ENCODE measurements around the gene CTNNA1.
"Not testable (repeated sequence)": the region's sequence is repeated elsewhere in the genome, so short reads cannot be mapped to it uniquely, and the experiment has no call there.

CTNNA1 gene

DNA sequence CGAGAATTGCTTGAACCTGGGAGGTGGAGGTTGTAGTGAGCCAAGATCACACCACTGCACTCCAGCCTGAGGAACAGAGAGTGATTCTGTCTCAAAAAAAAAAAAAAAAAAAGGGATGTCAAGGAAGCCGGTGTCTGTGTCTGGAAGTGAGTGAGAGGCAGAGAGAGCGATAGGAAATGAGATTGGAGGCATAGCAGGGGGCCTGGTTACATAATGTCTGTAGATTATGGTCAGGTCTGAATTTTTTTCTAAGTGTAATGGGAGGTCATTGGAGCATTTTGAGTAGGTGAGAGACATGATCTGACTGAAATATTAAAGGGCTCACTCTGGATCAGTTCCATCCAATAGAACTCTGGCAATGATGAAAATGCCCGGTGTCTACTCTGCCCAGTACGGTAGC lies 40.4 kb upstream of the CTNNA1 start:
- Histone ChIP-seq H3K4me1 (ENCODE audit: control insufficient read depth, insufficient read depth, low read length, poor library complexity, severe bottlenecking) (no peaks in the 10 kb centered on the region), H3K36me3 (ENCODE audit: control insufficient read depth, insufficient read depth, low read length) (no peaks in the 10 kb centered on the region), H3K27ac (ENCODE audit: insufficient read depth, low read length, poor library complexity, severe bottlenecking) (no peak overlapping the region), H3K27me3 (replicated peaks; ENCODE audit: control insufficient read depth, insufficient read depth, low read length, poor library complexity, severe bottlenecking) (no peaks in the 10 kb centered on the region), H3K9me3 (ENCODE audit: control insufficient read depth, low read length) (no peaks in the 10 kb centered on the region), H3K4me3 (ENCODE audit: insufficient read depth, low read depth, low read length, poor library complexity, severe bottlenecking) (no peak overlapping the region)
- no peak for DNase-seq

DNA sequence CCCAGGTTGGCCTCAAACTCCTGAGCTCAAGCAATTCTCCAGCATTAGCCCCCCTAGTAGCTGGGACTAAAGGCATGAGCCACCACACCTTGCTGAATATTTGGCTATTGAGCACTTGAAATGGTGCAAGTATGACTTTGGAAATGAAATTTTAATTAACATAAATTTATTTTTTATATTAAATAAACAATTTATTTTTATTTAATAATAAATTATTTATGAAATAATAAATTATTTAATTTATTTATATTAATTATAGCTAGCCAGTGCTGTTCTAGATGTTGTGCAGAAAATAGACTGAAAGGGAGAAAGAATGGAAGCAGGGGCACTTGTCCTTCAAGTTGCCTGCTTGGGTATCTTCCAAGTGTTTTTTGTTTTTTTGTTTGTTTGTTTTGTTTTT lies 40.0 kb upstream of the CTNNA1 start:
- Histone ChIP-seq H3K4me1 (ENCODE audit: control insufficient read depth, insufficient read depth, low read length, poor library complexity, severe bottlenecking) (no peaks in the 10 kb centered on the region), H3K27ac (ENCODE audit: insufficient read depth, low read length, poor library complexity, severe bottlenecking) (no peak overlapping the region), H3K27me3 (replicated peaks; ENCODE audit: control insufficient read depth, insufficient read depth, low read length, poor library complexity, severe bottlenecking) (no peaks in the 10 kb centered on the region), H3K9me3 (ENCODE audit: control insufficient read depth, low read length) (no peaks in the 10 kb centered on the region), H3K4me3 (ENCODE audit: insufficient read depth, low read depth, low read length, poor library complexity, severe bottlenecking) (no peak overlapping the region), H3K36me3 (ENCODE audit: control insufficient read depth, insufficient read depth, low read length) (no peaks in the 10 kb centered on the region)
- no peak for DNase-seq

DNA sequence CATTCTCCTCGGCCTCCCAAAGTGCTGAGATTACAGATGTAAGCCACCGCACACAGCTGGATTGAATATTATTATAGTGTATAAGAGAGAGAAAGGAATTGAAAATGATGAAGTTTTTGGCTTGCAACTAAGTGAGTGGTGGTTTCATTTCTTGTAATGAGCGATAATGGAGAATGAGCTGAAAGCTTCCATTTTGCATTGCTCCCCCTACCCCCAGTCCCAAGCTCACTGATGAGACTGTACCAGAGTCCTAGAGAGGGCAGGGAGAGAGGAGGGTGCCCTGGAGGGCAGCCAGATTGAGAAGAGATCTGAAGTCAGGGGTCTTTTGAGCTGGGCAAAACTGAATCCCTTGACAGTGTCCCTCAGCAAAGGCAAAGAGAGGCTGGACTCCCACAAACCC lies 38.5 kb upstream of the CTNNA1 start:
- DNase-seq = no peak
- Histone ChIP-seq H3K4me3 (ENCODE audit: insufficient read depth, low read depth, low read length, poor library complexity, severe bottlenecking) (no peak overlapping the region), H3K9me3 (ENCODE audit: control insufficient read depth, low read length) (no peaks in the 10 kb centered on the region), H3K4me1 (ENCODE audit: control insufficient read depth, insufficient read depth, low read length, poor library complexity, severe bottlenecking) (no peaks in the 10 kb centered on the region), H3K36me3 (ENCODE audit: control insufficient read depth, insufficient read depth, low read length) (no peaks in the 10 kb centered on the region), H3K27ac (ENCODE audit: insufficient read depth, low read length, poor library complexity, severe bottlenecking) (no peak overlapping the region), H3K27me3 (replicated peaks; ENCODE audit: control insufficient read depth, insufficient read depth, low read length, poor library complexity, severe bottlenecking) (no peaks in the 10 kb centered on the region)

DNA sequence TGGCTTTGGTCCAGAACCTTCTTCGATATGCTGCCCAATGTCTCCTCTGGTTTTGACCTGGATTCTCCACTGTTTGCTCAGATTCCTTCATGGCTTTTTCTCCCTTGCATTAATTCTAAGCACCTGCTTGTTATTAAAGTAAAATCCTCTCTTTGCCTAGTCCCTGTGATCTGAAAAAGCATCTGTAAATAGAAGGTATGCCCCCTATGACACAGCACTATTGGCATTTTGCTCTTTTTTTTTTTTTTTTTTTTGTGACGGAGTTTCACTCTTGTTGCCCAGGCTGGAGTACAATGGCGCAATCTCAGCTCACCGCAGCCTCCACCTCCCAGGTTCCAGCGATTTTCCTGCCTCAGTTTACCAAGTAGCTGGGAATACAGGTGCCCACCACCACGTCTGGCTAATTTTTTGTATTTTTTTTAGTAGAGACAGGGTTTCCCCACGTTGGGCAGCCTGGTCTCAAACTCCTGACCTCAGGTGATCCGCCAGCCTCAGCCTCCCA lies 37.2 kb upstream of the CTNNA1 start:
- H3K27ac ChIP-seq (ENCODE audit: insufficient read depth, low read length, poor library complexity, severe bottlenecking); H3K36me3 ChIP-seq (ENCODE audit: control insufficient read depth, insufficient read depth, low read length); H3K4me3 ChIP-seq (ENCODE audit: insufficient read depth, low read depth, low read length, poor library complexity, severe bottlenecking); DNase-seq; H3K4me1 ChIP-seq (ENCODE audit: control insufficient read depth, insufficient read depth, low read length, poor library complexity, severe bottlenecking); H3K27me3 ChIP-seq (replicated peaks; ENCODE audit: control insufficient read depth, insufficient read depth, low read length, poor library complexity, severe bottlenecking); H3K9me3 ChIP-seq (ENCODE audit: control insufficient read depth, low read length): not testable (repeated sequence)

DNA sequence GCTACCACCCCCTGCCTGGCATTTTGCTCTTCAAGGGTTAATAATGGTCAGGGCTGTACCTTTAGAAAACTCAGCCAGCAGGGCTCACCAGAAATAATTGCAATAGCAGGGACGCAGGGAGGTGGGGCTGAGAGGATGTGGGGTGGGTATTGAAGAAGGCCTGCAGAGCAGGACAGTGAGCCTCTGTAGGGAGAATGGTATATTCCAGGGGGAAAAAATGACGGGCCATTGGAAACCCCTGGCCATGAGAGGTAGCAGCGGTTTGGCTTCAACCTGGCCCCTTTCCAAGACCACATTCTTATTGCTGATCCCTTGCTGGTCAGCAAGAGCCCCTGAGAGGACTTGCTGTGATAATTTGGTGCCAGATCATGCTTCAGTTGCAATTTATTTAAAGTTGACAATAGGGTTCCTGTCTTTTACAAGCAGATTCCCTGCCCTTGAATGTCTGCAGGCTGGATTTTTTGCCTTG lies 36.7 kb upstream of the CTNNA1 start:
- Histone ChIP-seq H3K36me3 (ENCODE audit: control insufficient read depth, insufficient read depth, low read length) (no peaks in the 10 kb centered on the region), H3K27ac (ENCODE audit: insufficient read depth, low read length, poor library complexity, severe bottlenecking) (no peak overlapping the region), H3K4me1 (ENCODE audit: control insufficient read depth, insufficient read depth, low read length, poor library complexity, severe bottlenecking) (no peaks in the 10 kb centered on the region), H3K27me3 (replicated peaks; ENCODE audit: control insufficient read depth, insufficient read depth, low read length, poor library complexity, severe bottlenecking) (no peaks in the 10 kb centered on the region), H3K9me3 (ENCODE audit: control insufficient read depth, low read length) (no peaks in the 10 kb centered on the region), H3K4me3 (ENCODE audit: insufficient read depth, low read depth, low read length, poor library complexity, severe bottlenecking) (no peak overlapping the region)
- DNase-seq = no peak

DNA sequence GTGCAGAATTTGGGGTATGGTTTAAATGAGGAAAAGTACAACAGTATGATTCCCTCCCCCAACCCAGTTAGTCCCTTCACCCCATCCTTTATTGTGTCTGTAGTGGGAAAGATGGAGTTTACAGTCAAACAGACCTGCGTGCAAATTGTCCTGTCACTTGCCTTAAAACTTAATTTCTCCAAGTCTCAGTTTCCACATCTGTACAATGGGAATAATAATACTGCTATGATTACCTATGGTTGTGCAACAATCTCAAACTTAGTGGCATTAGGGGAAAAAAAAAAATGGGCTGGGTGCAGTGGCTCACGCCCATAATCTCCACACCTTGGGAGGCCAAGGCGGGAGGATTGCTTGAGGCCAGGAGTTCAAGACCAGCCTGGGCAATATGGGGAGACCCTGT lies 35.8 kb upstream of the CTNNA1 start:
- Histone ChIP-seq H3K4me1 (ENCODE audit: control insufficient read depth, insufficient read depth, low read length, poor library complexity, severe bottlenecking) (no peaks in the 10 kb centered on the region), H3K9me3 (ENCODE audit: control insufficient read depth, low read length) (no peaks in the 10 kb centered on the region), H3K27ac (ENCODE audit: insufficient read depth, low read length, poor library complexity, severe bottlenecking) (no peak overlapping the region), H3K27me3 (replicated peaks; ENCODE audit: control insufficient read depth, insufficient read depth, low read length, poor library complexity, severe bottlenecking) (no peaks in the 10 kb centered on the region), H3K4me3 (ENCODE audit: insufficient read depth, low read depth, low read length, poor library complexity, severe bottlenecking) (no peak overlapping the region), H3K36me3 (ENCODE audit: control insufficient read depth, insufficient read depth, low read length) (no peaks in the 10 kb centered on the region)
- DNase-seq = no peak

DNA sequence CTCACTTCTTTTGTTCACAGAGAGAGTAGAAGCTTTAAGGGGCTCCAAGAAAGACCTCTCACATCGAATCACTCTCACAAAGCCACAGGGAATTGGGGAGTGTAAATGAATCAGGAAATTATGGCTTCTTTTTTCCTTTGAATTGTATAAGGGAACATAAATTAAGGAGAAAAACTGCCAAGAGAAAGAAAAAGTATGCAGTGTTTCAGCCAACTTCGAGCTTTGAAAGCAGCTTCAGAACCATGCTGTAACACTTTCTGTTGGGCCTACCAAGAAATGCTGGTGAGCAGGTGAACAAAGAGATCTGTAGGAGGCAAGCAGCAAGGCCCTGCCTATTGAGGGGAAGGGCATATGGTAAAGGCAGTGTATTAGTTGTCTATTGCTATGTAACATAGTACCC lies 33.4 kb upstream of the CTNNA1 start:
- H3K4me3 ChIP-seq (ENCODE audit: insufficient read depth, low read depth, low read length, poor library complexity, severe bottlenecking) = no peak overlapping the region
- H3K9me3 ChIP-seq (ENCODE audit: control insufficient read depth, low read length) = no peaks in the 10 kb centered on the region
- no peaks in the 10 kb centered on the region for H3K4me1 ChIP-seq (ENCODE audit: control insufficient read depth, insufficient read depth, low read length, poor library complexity, severe bottlenecking)
- no peak for DNase-seq
- no peaks in the 10 kb centered on the region for H3K27me3 ChIP-seq (replicated peaks; ENCODE audit: control insufficient read depth, insufficient read depth, low read length, poor library complexity, severe bottlenecking)
- H3K36me3 ChIP-seq (ENCODE audit: control insufficient read depth, insufficient read depth, low read length) = no peaks in the 10 kb centered on the region
- no peak overlapping the region for H3K27ac ChIP-seq (ENCODE audit: insufficient read depth, low read length, poor library complexity, severe bottlenecking)

DNA sequence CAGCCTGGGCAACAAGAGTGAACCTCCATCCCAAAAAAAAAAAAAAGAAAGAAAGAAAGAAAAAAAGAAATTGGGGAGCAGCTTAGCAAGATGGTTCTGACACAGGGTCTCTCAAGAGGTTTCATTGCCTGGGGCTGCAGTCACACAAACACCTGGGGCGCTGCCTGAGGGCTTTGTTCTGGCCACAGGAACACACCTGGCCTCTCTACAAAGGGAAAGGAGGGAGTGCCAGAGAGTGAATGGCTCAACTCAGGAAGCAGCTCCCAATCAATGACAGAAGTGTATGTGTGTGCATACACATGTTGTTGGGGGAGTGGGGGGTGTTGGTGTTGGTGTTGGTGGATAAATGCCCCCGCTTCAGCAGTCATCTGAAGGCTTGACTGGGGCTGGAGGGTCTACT lies 32.4 kb upstream of the CTNNA1 start:
- H3K4me3 ChIP-seq (ENCODE audit: insufficient read depth, low read depth, low read length, poor library complexity, severe bottlenecking) = no peak overlapping the region
- H3K27ac ChIP-seq (ENCODE audit: insufficient read depth, low read length, poor library complexity, severe bottlenecking) = no peak overlapping the region
- no peaks in the 10 kb centered on the region for H3K27me3 ChIP-seq (replicated peaks; ENCODE audit: control insufficient read depth, insufficient read depth, low read length, poor library complexity, severe bottlenecking)
- H3K4me1 ChIP-seq (ENCODE audit: control insufficient read depth, insufficient read depth, low read length, poor library complexity, severe bottlenecking) = no peaks in the 10 kb centered on the region
- DNase-seq = no peak
- no peaks in the 10 kb centered on the region for H3K9me3 ChIP-seq (ENCODE audit: control insufficient read depth, low read length)
- H3K36me3 ChIP-seq (ENCODE audit: control insufficient read depth, insufficient read depth, low read length) = no peaks in the 10 kb centered on the region

DNA sequence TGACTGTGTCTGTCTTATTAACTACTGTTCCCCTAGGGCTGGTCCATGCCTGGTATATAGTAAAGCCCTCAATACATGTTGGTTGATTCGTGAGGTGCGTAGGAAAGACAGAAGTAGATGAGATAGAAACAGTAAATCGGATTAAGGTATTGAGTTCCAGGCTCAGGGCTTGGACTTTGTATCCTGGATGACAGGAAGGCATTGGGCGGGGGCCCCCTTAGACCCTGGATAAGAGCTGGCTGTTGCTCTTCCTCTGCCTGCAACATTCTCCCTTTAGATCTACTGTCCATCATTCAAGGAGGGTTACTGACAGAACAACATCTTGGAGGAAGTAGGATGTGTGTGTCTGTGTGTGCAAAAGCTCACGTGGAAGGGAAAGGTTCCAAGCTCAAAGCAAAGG lies 31.2 kb upstream of the CTNNA1 start:
- Histone ChIP-seq H3K4me1 (ENCODE audit: control insufficient read depth, insufficient read depth, low read length, poor library complexity, severe bottlenecking) (no peaks in the 10 kb centered on the region), H3K36me3 (ENCODE audit: control insufficient read depth, insufficient read depth, low read length) (no peaks in the 10 kb centered on the region)

DNA sequence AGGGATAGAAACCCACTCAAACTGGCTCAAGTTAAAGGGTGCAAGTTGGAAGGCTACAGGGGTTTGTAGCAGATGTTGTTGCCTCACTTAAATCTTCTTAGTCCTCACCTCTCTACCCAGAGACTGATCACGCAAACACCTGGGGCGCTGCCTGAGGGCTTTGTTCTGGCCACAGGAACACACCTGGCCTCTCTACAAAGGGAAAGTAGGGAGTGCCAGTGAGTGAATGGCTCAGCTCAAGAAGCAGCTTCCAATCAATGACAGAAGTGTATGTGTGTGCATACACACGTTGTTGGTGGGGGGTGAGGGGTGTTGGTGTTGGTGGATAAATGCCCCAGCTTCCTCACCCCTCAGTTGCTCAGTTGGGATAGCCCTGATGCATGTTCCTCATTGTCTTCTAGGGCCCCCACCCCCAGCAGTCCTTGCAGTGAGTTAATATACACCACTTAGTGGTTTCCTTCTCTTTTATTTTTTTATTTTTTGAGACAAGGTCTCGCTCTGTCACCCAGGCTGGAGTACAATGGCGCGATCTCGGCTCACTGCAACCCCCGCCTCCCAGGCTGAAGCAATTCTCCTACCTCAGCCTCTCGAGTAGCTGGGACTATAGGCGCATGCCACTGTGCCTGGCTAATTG lies 30.6 kb upstream of the CTNNA1 start:
- Histone ChIP-seq H3K9me3 (ENCODE audit: control insufficient read depth, low read length) (no peaks in the 10 kb centered on the region), H3K4me1 (ENCODE audit: control insufficient read depth, insufficient read depth, low read length, poor library complexity, severe bottlenecking) (no peaks in the 10 kb centered on the region), H3K27ac (ENCODE audit: insufficient read depth, low read length, poor library complexity, severe bottlenecking) (no peak overlapping the region), H3K27me3 (replicated peaks; ENCODE audit: control insufficient read depth, insufficient read depth, low read length, poor library complexity, severe bottlenecking) (no peaks in the 10 kb centered on the region), H3K4me3 (ENCODE audit: insufficient read depth, low read depth, low read length, poor library complexity, severe bottlenecking) (no peak overlapping the region), H3K36me3 (ENCODE audit: control insufficient read depth, insufficient read depth, low read length) (no peaks in the 10 kb centered on the region)
- DNase-seq = no peak

More for the DNA sequence above, 31.2 kb upstream of the CTNNA1 start:
- DNase-seq = no peak
- Histone ChIP-seq H3K27me3 (replicated peaks; ENCODE audit: control insufficient read depth, insufficient read depth, low read length, poor library complexity, severe bottlenecking) (no peaks in the 10 kb centered on the region), H3K9me3 (ENCODE audit: control insufficient read depth, low read length) (no peaks in the 10 kb centered on the region), H3K4me3 (ENCODE audit: insufficient read depth, low read depth, low read length, poor library complexity, severe bottlenecking) (no peak overlapping the region), H3K27ac (ENCODE audit: insufficient read depth, low read length, poor library complexity, severe bottlenecking) (no peak overlapping the region)
